Measurements from ENCODE around the gene EEFSEC. TPM values are rescaled to one million over a fixed set of nuclear protein-coding genes. Genes with fewer than 3 reads are reported as not detected.

The EEFSEC gene
- total RNA-seq, 1 experiment from 2014 or later = 37.7 TPM

DNA sequence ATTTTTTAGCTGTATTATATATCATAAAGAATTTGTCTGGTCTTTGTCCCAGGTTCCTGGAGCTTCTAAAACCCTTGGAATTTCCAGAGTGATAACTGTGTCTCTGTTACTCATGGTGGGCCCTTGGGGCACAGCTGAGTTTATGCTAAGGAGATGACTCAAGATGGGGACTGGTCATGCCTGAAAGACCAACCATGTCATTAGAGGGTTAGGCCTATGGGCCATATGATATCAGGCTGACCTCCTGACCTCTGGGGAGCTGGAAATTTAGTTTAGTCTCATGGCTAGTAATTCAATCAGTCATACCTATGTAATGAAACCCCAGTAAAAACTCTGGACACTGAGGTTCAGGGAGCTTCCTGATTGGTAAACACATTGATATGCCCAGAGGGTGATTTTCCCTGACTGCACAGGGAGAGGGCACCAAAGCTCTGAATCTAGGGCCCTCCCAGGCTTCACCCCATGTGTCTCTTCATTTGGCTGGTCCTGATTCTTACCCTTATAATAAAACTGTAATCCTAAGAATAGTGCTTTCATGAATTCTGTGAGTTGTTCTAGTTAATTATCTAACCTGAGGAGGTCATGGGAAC, 69.6 kb downstream of the EEFSEC start:
- CTCF ChIA-PET = interaction anchor here (0.9 kb wide), 1 partner anchor 36 kb away, joined by 4 read pairs; no protein-coding TSS in a partner anchor
- no peak overlapping the region for H3K27ac Mint-ChIP-seq (ENCODE audit: unreplicated experiment)
- intact Hi-C loops (cut with micrococcal nuclease; ENCODE audit: unreplicated experiment) = loop anchor here (10.0 kb wide), 1 partner anchor 162 kb away; no protein-coding TSS in a partner anchor
- TF ChIP-seq, protein P1, sequence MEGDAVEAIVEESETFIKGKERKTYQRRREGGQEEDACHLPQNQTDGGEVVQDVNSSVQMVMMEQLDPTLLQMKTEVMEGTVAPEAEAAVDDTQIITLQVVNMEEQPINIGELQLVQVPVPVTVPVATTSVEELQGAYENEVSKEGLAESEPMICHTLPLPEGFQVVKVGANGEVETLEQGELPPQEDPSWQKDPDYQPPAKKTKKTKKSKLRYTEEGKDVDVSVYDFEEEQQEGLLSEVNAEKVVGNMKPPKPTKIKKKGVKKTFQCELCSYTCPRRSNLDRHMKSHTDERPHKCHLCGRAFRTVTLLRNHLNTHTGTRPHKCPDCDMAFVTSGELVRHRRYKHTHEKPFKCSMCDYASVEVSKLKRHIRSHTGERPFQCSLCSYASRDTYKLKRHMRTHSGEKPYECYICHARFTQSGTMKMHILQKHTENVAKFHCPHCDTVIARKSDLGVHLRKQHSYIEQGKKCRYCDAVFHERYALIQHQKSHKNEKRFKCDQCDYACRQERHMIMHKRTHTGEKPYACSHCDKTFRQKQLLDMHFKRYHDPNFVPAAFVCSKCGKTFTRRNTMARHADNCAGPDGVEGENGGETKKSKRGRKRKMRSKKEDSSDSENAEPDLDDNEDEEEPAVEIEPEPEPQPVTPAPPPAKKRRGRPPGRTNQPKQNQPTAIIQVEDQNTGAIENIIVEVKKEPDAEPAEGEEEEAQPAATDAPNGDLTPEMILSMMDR (IDR thresholded peaks at IDR 0.05; ENCODE audit: unreplicated experiment) = no peak
- H3K36me3 Mint-ChIP-seq (ENCODE audit: insufficient read depth, unreplicated experiment) = no peaks in the 10 kb centered on the region
- no peak for DNase-seq
- peaks cover 7% of the 10 kb centered on the region for H3K9me3 Mint-ChIP-seq (ENCODE audit: low read depth, unreplicated experiment)
- H3K4me3 Mint-ChIP-seq (ENCODE audit: low read depth, unreplicated experiment) = no peak overlapping the region
- no TSS peak for BruUV-seq (replicated peaks)
- no peaks in the 10 kb centered on the region for H3K27me3 Mint-ChIP-seq (ENCODE audit: unreplicated experiment)
- H3K4me1 Mint-ChIP-seq (ENCODE audit: low read depth, unreplicated experiment) = peaks cover 3% of the 10 kb centered on the region

GRCh38 chr3:128226186-128226725, 73.0 kb downstream of the EEFSEC start:
- no peaks in the 10 kb centered on the region for H3K9me3 Mint-ChIP-seq (ENCODE audit: low read depth, unreplicated experiment)
- H3K27ac Mint-ChIP-seq (ENCODE audit: unreplicated experiment) = no peak overlapping the region
- H3K27me3 Mint-ChIP-seq (ENCODE audit: unreplicated experiment) = no peaks in the 10 kb centered on the region
- BruUV-seq (replicated peaks) = no TSS peak
- TF ChIP-seq, protein P1 (IDR thresholded peaks at IDR 0.05; ENCODE audit: unreplicated experiment) = no peak
- no peak overlapping the region for H3K4me3 Mint-ChIP-seq (ENCODE audit: low read depth, unreplicated experiment)
- H3K36me3 Mint-ChIP-seq (ENCODE audit: insufficient read depth, unreplicated experiment) = no peaks in the 10 kb centered on the region
- CTCF ChIA-PET = interaction anchor here (0.6 to 1.8 kb wide), 3 partner anchors 11 to 199 kb away, joined by 3 to 7 read pairs (median 3); no protein-coding TSS in a partner anchor
- no peak for DNase-seq
- no peaks in the 10 kb centered on the region for H3K4me1 Mint-ChIP-seq (ENCODE audit: low read depth, unreplicated experiment)
- intact Hi-C loops (cut with micrococcal nuclease; ENCODE audit: unreplicated experiment) = loop anchor here (10.0 kb wide), 1 partner anchor 159 kb away; no protein-coding TSS in a partner anchor

DNA sequence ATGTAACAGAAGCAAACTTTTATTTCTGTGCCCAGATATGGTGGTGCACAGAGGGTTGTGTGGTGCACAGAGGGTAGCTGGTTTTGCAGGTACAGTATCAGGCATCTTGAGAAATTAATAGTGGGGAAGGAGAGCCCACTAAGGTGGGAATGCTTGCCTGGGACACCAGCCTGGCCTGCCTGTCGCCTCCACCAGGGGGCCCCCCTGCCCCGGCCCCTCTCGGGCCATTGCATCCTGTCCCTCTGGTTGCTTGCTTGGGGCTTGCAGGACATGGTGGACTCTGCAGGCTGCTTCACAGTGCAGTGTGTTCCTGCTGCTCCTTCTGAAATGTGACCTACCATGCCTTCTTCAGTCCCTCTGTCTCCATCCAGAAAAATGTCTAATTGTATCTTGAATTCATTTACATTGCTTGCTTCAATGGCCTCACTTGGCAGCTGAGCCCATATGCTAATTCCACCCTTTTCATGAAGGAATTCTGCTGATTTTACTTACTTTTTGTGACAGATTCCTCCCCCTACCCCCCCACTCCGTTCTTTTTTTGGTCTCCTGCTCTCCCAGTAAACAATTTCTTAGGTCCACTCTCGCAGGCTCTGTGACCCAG, 73.6 kb downstream of the EEFSEC start:
- Mint-ChIP-seq H3K27me3 (ENCODE audit: unreplicated experiment) (no peaks in the 10 kb centered on the region), H3K27ac (ENCODE audit: unreplicated experiment) (no peak overlapping the region), H3K4me1 (ENCODE audit: low read depth, unreplicated experiment) (no peaks in the 10 kb centered on the region), H3K36me3 (ENCODE audit: insufficient read depth, unreplicated experiment) (no peaks in the 10 kb centered on the region), H3K9me3 (ENCODE audit: low read depth, unreplicated experiment) (no peaks in the 10 kb centered on the region), H3K4me3 (ENCODE audit: low read depth, unreplicated experiment) (no peak overlapping the region)
- intact Hi-C loops (cut with micrococcal nuclease; ENCODE audit: unreplicated experiment) = loop anchor here (1.0 to 10.0 kb wide), 2 partner anchors 158 to 357 kb away; no protein-coding TSS in a partner anchor
- CTCF ChIA-PET = interaction anchor here (0.5 to 0.9 kb wide), 4 partner anchors 15 to 199 kb away, joined by 3 to 4 read pairs (median 3); no protein-coding TSS in a partner anchor
- no TSS peak for BruUV-seq (replicated peaks)
- TF ChIP-seq, protein P1 (IDR thresholded peaks at IDR 0.05; ENCODE audit: unreplicated experiment) = peak; percentile 93
- peak; percentile 83 for DNase-seq

- BruUV-seq (replicated peaks) = no TSS peak
- CTCF ChIA-PET = interaction anchor here (0.9 kb wide), 1 partner anchor 15 kb away, joined by 3 read pairs; no protein-coding TSS in a partner anchor
- Mint-ChIP-seq H3K27me3 (ENCODE audit: unreplicated experiment) (no peaks in the 10 kb centered on the region), H3K4me1 (ENCODE audit: low read depth, unreplicated experiment) (no peaks in the 10 kb centered on the region), H3K9me3 (ENCODE audit: low read depth, unreplicated experiment) (no peaks in the 10 kb centered on the region), H3K4me3 (ENCODE audit: low read depth, unreplicated experiment) (no peak overlapping the region), H3K36me3 (ENCODE audit: insufficient read depth, unreplicated experiment) (no peaks in the 10 kb centered on the region), H3K27ac (ENCODE audit: unreplicated experiment) (no peak overlapping the region)
- intact Hi-C loops (cut with micrococcal nuclease; ENCODE audit: unreplicated experiment) = loop anchor here (1.0 to 10.0 kb wide), 2 partner anchors 157 to 357 kb away; no protein-coding TSS in a partner anchor
- TF ChIP-seq, protein P1 (IDR thresholded peaks at IDR 0.05; ENCODE audit: unreplicated experiment) = no peak
- no peak for DNase-seq
These were observed 74.2 kb downstream of the EEFSEC start for GRCh38 chr3:128227507-128227906.

All from Calu3 (cell line).